ENCODE results near the gene PALLD. TPM values are rescaled to one million over a fixed set of nuclear protein-coding genes. Genes with fewer than 3 reads are reported as not detected.

Gene PALLD
- total and polyA plus RNA-seq, 2 of the 13 experiments (the other 11 are each of a cell fraction or from before 2014, with no cell fraction given) = 0.50 to 1.5 TPM

- no TSS peak for BruUV-seq (replicated peaks)
- ChIA-PET CTCF (ENCODE audit: low intra/inter-chr PET ratio, low total read pairs) (no interaction called here), POLR2A (interaction anchor here (2.3 kb wide), 1 partner anchor 14 kb away, joined by 15 read pairs; no protein-coding TSS in a partner anchor)
- intact Hi-C loops (cut with micrococcal nuclease; ENCODE audit: unreplicated experiment) (loop anchor here (1.0 kb wide), 1 partner anchor 14 kb away; no protein-coding TSS in a partner anchor), in situ Hi-C loops (cut with HindIII; ENCODE audit: extremely low pct_ligation_motif_present, low pct_unique_long_range_greater_than_20kb) (no loop called here)
- ATAC-seq = no peak
- peaks cover 10% of the 10 kb centered on the region for H3K4me1 ChIP-seq (ENCODE audit: insufficient read depth, low read length)
- no peak overlapping the region for H3K9ac ChIP-seq (ENCODE audit: insufficient read depth, low read depth, low read length)
- no peak overlapping the region for H2AFZ ChIP-seq (ENCODE audit: low read length)
- H3K27ac ChIP-seq (ENCODE audit: extremely low read length, insufficient read depth, low read length) = no peak overlapping the region
- no peak for FAIRE-seq
- DNase-seq (ENCODE audit: low spot score) = no peak
- no peaks in the 10 kb centered on the region for H3K36me3 ChIP-seq (replicated peaks in 1 of 2; ENCODE audit: control insufficient read depth in 1 of 2, insufficient read depth in 2 of 2, low read length in 2 of 2)
- TF ChIP-seq ZNF253 (CRISPR knock-in tag; IDR thresholded peaks at IDR 0.05; ENCODE audit: borderline replicate concordance) = no peak
- H3K79me2 ChIP-seq (ENCODE audit: insufficient read depth, low read length) = no peaks in the 10 kb centered on the region
- no peak overlapping the region for H3K4me2 ChIP-seq (ENCODE audit: low read depth, low read length)
- no peaks in the 10 kb centered on the region for H3K9me3 ChIP-seq (ENCODE audit: low read length)
- no peaks in the 10 kb centered on the region for H3K27me3 ChIP-seq (ENCODE audit: control insufficient read depth in 1 of 2, insufficient read depth in 2 of 2, low read length in 2 of 2)
- H4K20me1 ChIP-seq (ENCODE audit: insufficient read depth, low read length) = no peaks in the 10 kb centered on the region
- 44% methylated on average over 2 of the region's 2 CpGs for WGBS (ENCODE audit: low lambda C conversion rate)
- H3K4me3 ChIP-seq (replicated peaks in 1 of 3; ENCODE audit: insufficient read depth in 1 of 3, low read depth in 2 of 3, low read length in 3 of 3) = no peak overlapping the region
These were observed 320.5 kb downstream of the PALLD start for GRCh38 chr4:168817370-168817769.

DNA sequence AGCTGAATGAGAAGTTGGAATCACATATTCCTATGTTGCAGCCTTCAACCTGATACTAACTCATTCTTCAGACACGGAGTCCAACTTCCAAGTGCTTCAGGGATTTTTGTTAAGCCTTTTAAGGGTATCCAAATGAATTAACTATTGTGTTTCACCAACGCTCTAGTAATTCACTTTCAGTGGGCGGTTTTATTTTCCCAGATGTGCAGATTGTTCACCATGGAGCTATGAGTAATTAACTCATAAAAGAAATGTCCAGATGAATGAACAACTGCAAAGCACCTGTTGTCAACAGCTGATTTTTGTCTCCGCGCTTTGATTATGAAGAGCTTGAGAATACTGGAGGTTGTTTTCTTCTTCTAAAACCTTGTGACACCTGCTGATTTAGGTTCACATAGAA is 325.6 kb downstream of the PALLD start:
- no peak overlapping the region for H3K27ac ChIP-seq (ENCODE audit: extremely low read length, insufficient read depth, low read length)
- no peak overlapping the region for H2AFZ ChIP-seq (ENCODE audit: low read length)
- TF ChIP-seq NFKBIZ (CRISPR knock-in tag; IDR thresholded peaks at IDR 0.05) (no peak), ZNF761 (CRISPR knock-in tag; conservative IDR thresholded peaks at IDR 0.05) (no peak), MXI1 (IDR thresholded peaks at IDR 0.05; ENCODE audit: borderline replicate concordance, low read depth, low read length) (no peak), ZFP36 (IDR thresholded peaks at IDR 0.05; ENCODE audit: borderline replicate concordance, low read depth, low read length, partially characterized antibody) (no peak), HHEX (CRISPR knock-in tag; IDR thresholded peaks at IDR 0.05) (no peak), BATF2 (CRISPR knock-in tag; IDR thresholded peaks at IDR 0.05) (no peak), ZNF296 (CRISPR knock-in tag; conservative IDR thresholded peaks at IDR 0.05) (no peak), SMARCE1 (IDR thresholded peaks at IDR 0.05; ENCODE audit: borderline replicate concordance) (no peak)
- TF ChIP-seq, protein P1, sequence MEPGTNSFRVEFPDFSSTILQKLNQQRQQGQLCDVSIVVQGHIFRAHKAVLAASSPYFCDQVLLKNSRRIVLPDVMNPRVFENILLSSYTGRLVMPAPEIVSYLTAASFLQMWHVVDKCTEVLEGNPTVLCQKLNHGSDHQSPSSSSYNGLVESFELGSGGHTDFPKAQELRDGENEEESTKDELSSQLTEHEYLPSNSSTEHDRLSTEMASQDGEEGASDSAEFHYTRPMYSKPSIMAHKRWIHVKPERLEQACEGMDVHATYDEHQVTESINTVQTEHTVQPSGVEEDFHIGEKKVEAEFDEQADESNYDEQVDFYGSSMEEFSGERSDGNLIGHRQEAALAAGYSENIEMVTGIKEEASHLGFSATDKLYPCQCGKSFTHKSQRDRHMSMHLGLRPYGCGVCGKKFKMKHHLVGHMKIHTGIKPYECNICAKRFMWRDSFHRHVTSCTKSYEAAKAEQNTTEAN (CRISPR knock-in tag; conservative IDR thresholded peaks at IDR 0.05) = no peak
- TF ChIP-seq, protein P2, sequence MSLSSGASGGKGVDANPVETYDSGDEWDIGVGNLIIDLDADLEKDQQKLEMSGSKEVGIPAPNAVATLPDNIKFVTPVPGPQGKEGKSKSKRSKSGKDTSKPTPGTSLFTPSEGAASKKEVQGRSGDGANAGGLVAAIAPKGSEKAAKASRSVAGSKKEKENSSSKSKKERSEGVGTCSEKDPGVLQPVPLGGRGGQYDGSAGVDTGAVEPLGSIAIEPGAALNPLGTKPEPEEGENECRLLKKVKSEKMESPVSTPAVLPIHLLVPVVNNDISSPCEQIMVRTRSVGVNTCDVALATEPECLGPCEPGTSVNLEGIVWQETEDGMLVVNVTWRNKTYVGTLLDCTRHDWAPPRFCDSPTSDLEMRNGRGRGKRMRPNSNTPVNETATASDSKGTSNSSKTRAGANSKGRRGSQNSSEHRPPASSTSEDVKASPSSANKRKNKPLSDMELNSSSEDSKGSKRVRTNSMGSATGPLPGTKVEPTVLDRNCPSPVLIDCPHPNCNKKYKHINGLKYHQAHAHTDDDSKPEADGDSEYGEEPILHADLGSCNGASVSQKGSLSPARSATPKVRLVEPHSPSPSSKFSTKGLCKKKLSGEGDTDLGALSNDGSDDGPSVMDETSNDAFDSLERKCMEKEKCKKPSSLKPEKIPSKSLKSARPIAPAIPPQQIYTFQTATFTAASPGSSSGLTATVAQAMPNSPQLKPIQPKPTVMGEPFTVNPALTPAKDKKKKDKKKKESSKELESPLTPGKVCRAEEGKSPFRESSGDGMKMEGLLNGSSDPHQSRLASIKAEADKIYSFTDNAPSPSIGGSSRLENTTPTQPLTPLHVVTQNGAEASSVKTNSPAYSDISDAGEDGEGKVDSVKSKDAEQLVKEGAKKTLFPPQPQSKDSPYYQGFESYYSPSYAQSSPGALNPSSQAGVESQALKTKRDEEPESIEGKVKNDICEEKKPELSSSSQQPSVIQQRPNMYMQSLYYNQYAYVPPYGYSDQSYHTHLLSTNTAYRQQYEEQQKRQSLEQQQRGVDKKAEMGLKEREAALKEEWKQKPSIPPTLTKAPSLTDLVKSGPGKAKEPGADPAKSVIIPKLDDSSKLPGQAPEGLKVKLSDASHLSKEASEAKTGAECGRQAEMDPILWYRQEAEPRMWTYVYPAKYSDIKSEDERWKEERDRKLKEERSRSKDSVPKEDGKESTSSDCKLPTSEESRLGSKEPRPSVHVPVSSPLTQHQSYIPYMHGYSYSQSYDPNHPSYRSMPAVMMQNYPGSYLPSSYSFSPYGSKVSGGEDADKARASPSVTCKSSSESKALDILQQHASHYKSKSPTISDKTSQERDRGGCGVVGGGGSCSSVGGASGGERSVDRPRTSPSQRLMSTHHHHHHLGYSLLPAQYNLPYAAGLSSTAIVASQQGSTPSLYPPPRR (CRISPR knock-in tag; IDR thresholded peaks at IDR 0.05; ENCODE audit: borderline replicate concordance) = no peak
- no peak for DNase-seq (ENCODE audit: low spot score)
- H4K20me1 ChIP-seq (ENCODE audit: insufficient read depth, low read length) = no peaks in the 10 kb centered on the region
- no peaks in the 10 kb centered on the region for H3K9me3 ChIP-seq (ENCODE audit: low read length)
- POLR2A ChIA-PET = no interaction called here
- H3K27me3 ChIP-seq (ENCODE audit: control insufficient read depth in 1 of 2, insufficient read depth in 2 of 2, low read length in 2 of 2) = no peaks in the 10 kb centered on the region; a peak in 1 of 5 replicates
- peaks cover 12% of the 10 kb centered on the region for H3K4me1 ChIP-seq (ENCODE audit: insufficient read depth, low read length)
- no peak overlapping the region for H3K4me2 ChIP-seq (ENCODE audit: low read depth, low read length)
- in situ Hi-C loops (cut with HindIII; ENCODE audit: extremely low pct_ligation_motif_present, low pct_unique_long_range_greater_than_20kb) = no loop called here
- 77% methylated on average over 5 of the region's 5 CpGs for WGBS (ENCODE audit: low lambda C conversion rate)
- CTCF ChIA-PET (ENCODE audit: low intra/inter-chr PET ratio, low total read pairs) = no interaction called here
- no TSS peak for BruUV-seq (replicated peaks)
- no peak overlapping the region for H3K9ac ChIP-seq (ENCODE audit: insufficient read depth, low read depth, low read length)
- no peaks in the 10 kb centered on the region for H3K79me2 ChIP-seq (ENCODE audit: insufficient read depth, low read length)
- intact Hi-C loops (cut with micrococcal nuclease; ENCODE audit: unreplicated experiment) = no loop called here
- no peaks in the 10 kb centered on the region for H3K36me3 ChIP-seq (replicated peaks in 1 of 2; ENCODE audit: control insufficient read depth in 1 of 2, insufficient read depth in 2 of 2, low read length in 2 of 2)
- no peak overlapping the region for H3K4me3 ChIP-seq (replicated peaks in 1 of 3; ENCODE audit: insufficient read depth in 1 of 3, low read depth in 2 of 3, low read length in 3 of 3)
- ATAC-seq = no peak
- no peak for FAIRE-seq
